Pancreas (tissue), 10 donors: ENCODE measurements around the gene SYT3. TPM values are rescaled to one million over a fixed set of nuclear protein-coding genes. Genes with fewer than 3 reads are reported as not detected.

ENCODE experiments used
- ATAC-seq, 4 donors: fragments of 200-7000 bp; cut with Tn5 transposase; one replicate each; pipeline versions ENCODE4 v1.8.0 to v1.9.1; 2020; ENCODE audit warnings: mild to moderate bottlenecking in 4 of 4, moderate library complexity in 4 of 4
- DNase-seq, 6 donors: peaks; one replicate each; pipeline ENCODE4 v3.0.0-alpha.2; 2020
- FAIRE-seq: peaks from 2 replicates; lab custom pipeline; 2012; peaks lifted over from hg19 to GRCh38; lab: Jason Lieb, UNC
- H3K27ac ChIP-seq, 4 donors: fragments of 200-600 bp; sonication (generic); 1 replicate in 3 of 4; 2 replicates in 1 of 4; pipeline versions ENCODE4 v1.5.0 to v1.8.0; 2020
- H3K27me3 ChIP-seq, 4 donors: fragments of 200-600 bp; one replicate each; pipeline ENCODE4 v1.8.0; 2021
- H3K36me3 ChIP-seq, 3 donors: fragments of 200-600 bp; sonication (generic) in 1 of 3; one replicate each; pipeline versions ENCODE4 v1.5.0 to v1.8.0; 2020 to 2021
- H3K4me1 ChIP-seq, 3 donors: fragments of 200-600 bp; one replicate each; pipeline ENCODE4 v1.8.0; 2021
- H3K4me3 ChIP-seq, 4 donors: fragments of 200-600 bp; sonication (generic) in 2 of 4; one replicate each; pipeline versions ENCODE4 v1.5.0 to v1.8.0; 2020 to 2021
- H3K9me3 ChIP-seq, 4 donors: fragments of 200-600 bp; one replicate each; pipeline ENCODE4 v1.8.0; 2021
- CTCF ChIP-seq, 4 donors: fragments of 200-600 bp; sonication (generic) in 3 of 4; IDR thresholded peaks; one replicate each; pipeline versions ENCODE4 v1.5.0 to v1.8.0; 2021; ENCODE audit warnings: antibody characterized with exemption in 4 of 4
- WGBS, 2 donors: extraction: QIAGEN DNeasy Blood & Tissue Kit; methylation state at CpG; one replicate each; pipeline ENCODE4 v1.1.7; 2013; 5-methylcytosine and 5-hydroxymethylcytosine counted together
- intact Hi-C, 3 donors: fragments of 100-400 bp; cut with DNase I; formaldehyde crosslinking; loops; one replicate each; pipeline versions ENCODE4 v1.11.1 to v1.14.2; 2022
- polyA plus RNA-seq, 2 donors: library from polyadenylated mRNA; stranded (reverse); fragments of 200-250 nt; gene quantifications; one replicate each; pipeline ENCODE4 v1.2.3, GENCODE V29; 2013
- total RNA-seq, 6 donors: library from RNA; stranded (reverse); fragmentation: NEBNext Ultra II Directional in 4 of 6; extraction: Animal tissue kit (Norgen Biotek cat#: 25700) in 4 of 6; gene quantifications; one replicate each; pipeline versions ENCODE4 v1.2.1 to v1.2.4, GENCODE V29; 2021 to 2023
- donor health status: healthy with polysubstance abuse.
- donor health status: DM: no; HTN: no; CAD: no; lungs with moderate emphysema.
- donor health status: DM: no; HTN: no; CAD: no.
- donor health status: control.
- donor health status: control.
- donor health status: Bipolar disorder and iron deficiency.
- donor health status: DM: yes; HTN: yes; CAD: no.
- donor health status: DM: no; HTN: no; CAD: no.
- donor health status: DM: no; HTN: no; CAD: no.
- donor health status: DM: yes; HTN: yes; CAD: no.

The SYT3 gene
- total and polyA plus RNA-seq, 8 donors: 0.09 to 0.94 (median 0.37) TPM

- Histone ChIP-seq H3K36me3 (no peaks in the 10 kb centered on the region), H3K4me3 (no peak overlapping the region), H3K4me1 (peaks cover 0 to 6% (median 0%) of the 10 kb centered on the region in 3 donors), H3K9me3 (no peaks in the 10 kb centered on the region), H3K27ac (no peak overlapping the region), H3K27me3 (peaks cover 0 to 2% (median 1%) of the 10 kb centered on the region in 4 donors)
- 7 to 19% methylated on average over 5 to 6 of the region's 6 CpGs for WGBS, 2 donors
- no peak for TF ChIP-seq CTCF (IDR thresholded peaks at IDR 0.05)
- ATAC-seq: no peak
- no peak for DNase-seq
- intact Hi-C loops: no loop called here
- FAIRE-seq: no peak
Observed at GRCh38 chr19:50660088-50660366, 20.3 kb upstream of the SYT3 start.

- WGBS, 2 donors: 4 to 6% methylated on average over 20 to 33 of the region's 37 CpGs
Observed at GRCh38 chr19:50659318-50660087, 19.8 kb upstream of the SYT3 start.

GRCh38 chr19:50658441-50659317 is 19.0 kb upstream of the SYT3 start:
- peaks cover 0 to 6% (median 0%) of the 10 kb centered on the region in 3 donors for H3K4me1 ChIP-seq
- no peak for FAIRE-seq
- no peaks in the 10 kb centered on the region for H3K9me3 ChIP-seq
- H3K4me3 ChIP-seq: peak overlapping the region in 2 of 4 donors; percentile 14 to 31
- 2 to 5% methylated on average over 58 to 67 of the region's 67 CpGs for WGBS, 2 donors
- intact Hi-C loops: no loop called here
- H3K27me3 ChIP-seq: peaks cover 0 to 2% (median 1%) of the 10 kb centered on the region in 4 donors
- peak; percentile 72 to 85 (median 82) for ATAC-seq
- TF ChIP-seq CTCF (IDR thresholded peaks at IDR 0.05): no peak
- no peaks in the 10 kb centered on the region for H3K36me3 ChIP-seq
- DNase-seq: peak; percentile 47 to 83 (median 75)
- H3K27ac ChIP-seq: peak overlapping the region in 1 of 4 donors; percentile 29

More at GRCh38 chr19:50659318-50660087, 19.8 kb upstream of the SYT3 start:
- Histone ChIP-seq H3K27me3 (peaks cover 0 to 2% (median 1%) of the 10 kb centered on the region in 4 donors), H3K36me3 (no peaks in the 10 kb centered on the region), H3K4me3 (peak overlapping the region in 1 of 4 donors; percentile 31), H3K4me1 (peaks cover 0 to 6% (median 0%) of the 10 kb centered on the region in 3 donors), H3K9me3 (no peaks in the 10 kb centered on the region), H3K27ac (no peak overlapping the region)
- intact Hi-C loops: no loop called here
- ATAC-seq (no peak), DNase-seq (peak in 1 of 6 donors; percentile 33), FAIRE-seq (no peak)
- no peak for TF ChIP-seq CTCF (IDR thresholded peaks at IDR 0.05)

- ATAC-seq (peak; percentile 87 to 90 (median 88)), DNase-seq (peak; percentile 81 to 91 (median 86)), FAIRE-seq (no peak)
- peak overlapping the region in 1 of 4 donors; percentile 31 for H3K4me3 ChIP-seq
- intact Hi-C loops: no loop called here
- WGBS, 2 donors: 3 to 4% methylated on average over 35 to 38 of the region's 38 CpGs
- H3K4me1 ChIP-seq: peaks cover 0 to 6% (median 0%) of the 10 kb centered on the region in 3 donors
- H3K27me3 ChIP-seq: peaks cover 0 to 2% (median 0%) of the 10 kb centered on the region in 4 donors
- no peak for TF ChIP-seq CTCF (IDR thresholded peaks at IDR 0.05)
- no peaks in the 10 kb centered on the region for H3K36me3 ChIP-seq
- no peak overlapping the region for H3K27ac ChIP-seq
- H3K9me3 ChIP-seq: no peaks in the 10 kb centered on the region
Observed at GRCh38 chr19:50657712-50658440, 18.2 kb upstream of the SYT3 start.
